AG04450 (cell line): ENCODE data around the gene C1orf159. TPM values are rescaled to one million over a fixed set of nuclear protein-coding genes. Genes with fewer than 3 reads are reported as not detected.
"Not testable (repeated sequence)": the region's sequence is repeated elsewhere in the genome, so short reads cannot be mapped to it uniquely, and the experiment has no call there.

Experiments
- CTCF ChIA-PET: fragments of 300-600, 350-600 bp; formaldehyde crosslinking; extraction: SDS; loops from one replicate; lab custom pipeline; 2022; ENCODE audit warnings: antibody characterized with exemption, inconsistent platforms; lab: Charles Lee
- POLR2A ChIA-PET: fragments of 350-600 bp; formaldehyde crosslinking; extraction: SDS; loops from one replicate; lab custom pipeline; 2021; ENCODE audit warnings: antibody characterized with exemption, inconsistent platforms; lab: Yijun Ruan, JAX
- DNase-seq: peaks from one replicate; pipeline ENCODE4 v3.0.0-alpha.2; 2011; ENCODE audit warnings: low read depth, low spot score
- H3K27ac ChIP-seq: one replicate; pipeline ENCODE4 v1.5.1; 2012; ENCODE audit warnings: low read depth, low read length, control low read depth
- H3K27me3 ChIP-seq: one replicate; pipeline ENCODE4 v1.6.0; 2012; ENCODE audit warnings: low read length; ENCODE audit not compliant: control insufficient read depth, insufficient read depth
- H3K4me3 ChIP-seq: 2 replicates; pipeline ENCODE4 v1.5.1; 2011; ENCODE audit warnings: mild to moderate bottlenecking, low read depth, low read length, control low read depth
- H3K9me3 ChIP-seq: 2 replicates; pipeline ENCODE4 v1.5.1; 2012; ENCODE audit warnings: low read length; ENCODE audit not compliant: control insufficient read depth, insufficient read depth
- polyA plus RNA-seq: library from polyadenylated mRNA; depleted of rRNA; stranded (reverse); fragments of >200 nt; gene quantifications from 2 replicates; pipeline ENCODE4 v1.2.3, GENCODE V29; 2011
- TF ChIP-seq, protein P1 (sequence below): IDR thresholded peaks from 2 replicates; pipeline ENCODE4 v1.5.1; 2011; ENCODE audit warnings: low read depth, low read length, control low read depth, inconsistent platforms

Gene C1orf159
- polyA plus RNA-seq, 1 experiment: 2.3 TPM

- H3K9me3 ChIP-seq: no peaks in the 10 kb centered on the region; the same call in 1 of the 2 replicates
- TF ChIP-seq, protein P1, sequence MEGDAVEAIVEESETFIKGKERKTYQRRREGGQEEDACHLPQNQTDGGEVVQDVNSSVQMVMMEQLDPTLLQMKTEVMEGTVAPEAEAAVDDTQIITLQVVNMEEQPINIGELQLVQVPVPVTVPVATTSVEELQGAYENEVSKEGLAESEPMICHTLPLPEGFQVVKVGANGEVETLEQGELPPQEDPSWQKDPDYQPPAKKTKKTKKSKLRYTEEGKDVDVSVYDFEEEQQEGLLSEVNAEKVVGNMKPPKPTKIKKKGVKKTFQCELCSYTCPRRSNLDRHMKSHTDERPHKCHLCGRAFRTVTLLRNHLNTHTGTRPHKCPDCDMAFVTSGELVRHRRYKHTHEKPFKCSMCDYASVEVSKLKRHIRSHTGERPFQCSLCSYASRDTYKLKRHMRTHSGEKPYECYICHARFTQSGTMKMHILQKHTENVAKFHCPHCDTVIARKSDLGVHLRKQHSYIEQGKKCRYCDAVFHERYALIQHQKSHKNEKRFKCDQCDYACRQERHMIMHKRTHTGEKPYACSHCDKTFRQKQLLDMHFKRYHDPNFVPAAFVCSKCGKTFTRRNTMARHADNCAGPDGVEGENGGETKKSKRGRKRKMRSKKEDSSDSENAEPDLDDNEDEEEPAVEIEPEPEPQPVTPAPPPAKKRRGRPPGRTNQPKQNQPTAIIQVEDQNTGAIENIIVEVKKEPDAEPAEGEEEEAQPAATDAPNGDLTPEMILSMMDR: no peak
- no peak overlapping the region for H3K27ac ChIP-seq
- H3K4me3 ChIP-seq: peak overlapping the region; percentile 62
- peaks cover 3% of the 10 kb centered on the region for H3K27me3 ChIP-seq
- ChIA-PET CTCF (interaction anchor here (1.3 kb wide), 1 partner anchor 77 kb away, joined by 4 read pairs; no protein-coding TSS in a partner anchor), POLR2A (interaction anchor here (1.1 kb wide), 1 partner anchor 38 kb away, joined by 4 read pairs; no protein-coding TSS in a partner anchor)
- DNase-seq: no peak
Observed at GRCh38 chr1:1059494-1060280, 56.2 kb downstream of the C1orf159 start.

GRCh38 chr1:1058921-1059493, 56.9 kb downstream of the C1orf159 start:
- peak overlapping the region; percentile 62 for H3K4me3 ChIP-seq
- TF ChIP-seq, protein P1: peak; percentile 22
- no peak for DNase-seq
- ChIA-PET POLR2A (interaction anchor here (1.1 kb wide), 1 partner anchor 37 kb away, joined by 4 read pairs; no protein-coding TSS in a partner anchor), CTCF (interaction anchor here (0.7 to 1.3 kb wide), 3 partner anchors 18 to 76 kb away, joined by 3 to 4 read pairs (median 3); no protein-coding TSS in a partner anchor)
- H3K27ac ChIP-seq: no peak overlapping the region
- H3K9me3 ChIP-seq: no peaks in the 10 kb centered on the region; the same call in 1 of the 2 replicates
- H3K27me3 ChIP-seq: peaks cover 3% of the 10 kb centered on the region

- Histone ChIP-seq H3K4me3 (peak overlapping the region; percentile 62), H3K9me3 (no peaks in the 10 kb centered on the region; the same call in 1 of the 2 replicates), H3K27ac (no peak overlapping the region), H3K27me3 (peaks cover 3% of the 10 kb centered on the region)
- ChIA-PET CTCF (interaction anchor here (0.7 to 1.3 kb wide), 3 partner anchors 17 to 76 kb away, joined by 3 to 4 read pairs (median 3); no protein-coding TSS in a partner anchor), POLR2A (interaction anchor here (1.1 kb wide), 1 partner anchor 36 kb away, joined by 4 read pairs; no protein-coding TSS in a partner anchor)
- TF ChIP-seq, protein P1: no peak
- DNase-seq: no peak
Observed at GRCh38 chr1:1058088-1058905, 57.6 kb downstream of the C1orf159 start.

GRCh38 chr1:1057769-1058087, 58.2 kb downstream of the C1orf159 start:
- H3K4me3 ChIP-seq, H3K27me3 ChIP-seq, H3K27ac ChIP-seq, DNase-seq, CTCF ChIA-PET, H3K9me3 ChIP-seq, POLR2A ChIA-PET: not testable (repeated sequence)
